NCI-H146 treated with DMSO at 0.1 percent for 48 hours (cell line): ENCODE measurements around the gene CPED1.
"Not testable (repeated sequence)": the region's sequence is repeated elsewhere in the genome, so short reads cannot be mapped to it uniquely, and the experiment has no call there.

Experiments used
- DNase-seq: peaks from one replicate; lab custom pipeline; 2025; ENCODE audit not compliant: unreplicated experiment; lab: John Stamatoyannopoulos, UW

The CPED1 gene

DNA sequence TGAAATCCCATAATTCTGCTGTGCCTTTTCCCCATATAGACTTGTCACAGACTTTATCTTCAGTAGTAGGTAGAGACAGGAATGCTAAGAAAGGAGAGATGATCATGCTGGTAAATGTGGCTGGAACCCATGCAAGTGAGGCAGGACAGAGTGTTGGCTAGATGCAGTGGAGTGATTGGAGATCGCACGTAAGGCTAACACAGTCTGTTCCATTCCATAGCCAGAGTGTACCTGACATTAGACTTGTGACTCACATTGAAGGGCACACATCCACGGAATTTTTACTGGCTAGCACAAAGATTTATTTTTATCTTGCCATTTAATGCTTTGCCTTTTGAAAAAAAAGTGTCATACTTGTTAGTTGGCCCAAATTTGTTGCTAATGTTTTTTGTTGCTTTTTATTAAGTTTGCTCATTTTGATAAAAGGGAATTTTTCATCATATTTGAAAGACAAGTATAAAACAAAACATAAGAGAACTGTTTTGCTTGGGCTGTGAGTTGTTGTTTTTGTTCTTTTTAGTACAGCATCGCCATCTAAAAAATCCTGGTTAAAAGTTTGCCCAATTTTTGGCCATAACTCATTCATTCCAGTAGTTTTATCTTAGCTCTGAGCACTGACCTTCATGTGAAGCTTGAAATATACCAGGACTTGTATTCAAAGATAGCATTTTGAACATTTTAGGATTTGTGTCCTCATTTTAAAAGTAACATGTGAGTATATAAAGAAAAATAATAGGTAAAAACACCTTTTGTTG lies 81.0 kb downstream of the CPED1 start:
- no peak for DNase-seq

DNA sequence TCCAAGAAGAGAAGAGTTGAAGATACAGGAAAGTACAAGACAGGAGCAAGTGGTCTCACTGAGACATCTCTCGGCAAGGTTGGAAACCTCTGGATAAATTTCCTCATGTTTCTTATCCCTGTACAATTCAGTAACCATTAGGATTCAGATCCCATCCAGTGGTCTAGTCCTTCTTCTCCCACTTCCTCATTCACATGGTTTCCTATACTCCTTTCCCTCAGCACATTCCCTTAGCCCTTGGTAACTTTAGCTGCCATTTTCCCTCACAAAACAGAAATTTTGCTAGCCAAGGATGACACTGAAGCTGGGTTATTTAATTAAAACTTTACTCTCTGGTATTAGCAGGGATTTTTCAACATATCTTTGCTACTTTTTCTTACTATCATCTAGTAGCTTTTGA lies 82.6 kb downstream of the CPED1 start:
- no peak for DNase-seq

DNA sequence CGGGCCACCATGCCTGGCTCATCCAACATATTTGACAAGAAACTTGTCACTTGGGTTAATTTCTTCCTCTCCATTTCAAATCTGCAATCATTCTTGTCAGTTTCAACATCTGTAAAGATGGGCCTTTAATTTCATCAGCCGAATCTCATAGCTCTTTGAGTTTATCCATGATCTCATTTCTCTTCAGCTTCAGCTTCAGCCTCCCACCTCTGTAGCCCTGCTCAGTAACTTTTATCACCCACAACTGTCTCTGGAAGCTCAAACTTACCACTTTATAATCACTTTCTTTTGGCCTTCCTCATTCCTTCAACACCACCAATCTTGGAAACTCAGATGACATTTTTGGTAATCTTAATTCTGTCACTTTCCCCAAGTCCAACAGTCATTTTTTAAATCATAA lies 83.2 kb downstream of the CPED1 start:
- no peak for DNase-seq

DNA sequence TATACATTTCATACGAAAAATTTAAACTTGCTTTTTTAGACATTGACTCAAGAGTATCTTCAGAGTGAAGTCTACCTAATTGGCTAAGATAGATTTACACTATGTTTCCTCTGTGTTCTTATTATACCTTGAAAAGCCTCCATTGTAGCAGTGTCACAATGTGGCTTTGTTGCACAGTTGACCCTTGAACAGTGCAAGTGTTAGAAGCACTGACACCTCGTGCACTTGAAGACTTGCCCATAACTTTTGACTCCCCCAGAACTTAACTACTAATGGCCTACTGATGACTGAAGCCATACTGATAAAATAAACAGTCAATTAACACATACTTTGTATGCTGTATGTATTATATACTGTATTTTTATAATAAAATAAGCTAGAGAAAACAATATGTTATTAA lies 84.3 kb downstream of the CPED1 start:
- no peak for DNase-seq

DNA sequence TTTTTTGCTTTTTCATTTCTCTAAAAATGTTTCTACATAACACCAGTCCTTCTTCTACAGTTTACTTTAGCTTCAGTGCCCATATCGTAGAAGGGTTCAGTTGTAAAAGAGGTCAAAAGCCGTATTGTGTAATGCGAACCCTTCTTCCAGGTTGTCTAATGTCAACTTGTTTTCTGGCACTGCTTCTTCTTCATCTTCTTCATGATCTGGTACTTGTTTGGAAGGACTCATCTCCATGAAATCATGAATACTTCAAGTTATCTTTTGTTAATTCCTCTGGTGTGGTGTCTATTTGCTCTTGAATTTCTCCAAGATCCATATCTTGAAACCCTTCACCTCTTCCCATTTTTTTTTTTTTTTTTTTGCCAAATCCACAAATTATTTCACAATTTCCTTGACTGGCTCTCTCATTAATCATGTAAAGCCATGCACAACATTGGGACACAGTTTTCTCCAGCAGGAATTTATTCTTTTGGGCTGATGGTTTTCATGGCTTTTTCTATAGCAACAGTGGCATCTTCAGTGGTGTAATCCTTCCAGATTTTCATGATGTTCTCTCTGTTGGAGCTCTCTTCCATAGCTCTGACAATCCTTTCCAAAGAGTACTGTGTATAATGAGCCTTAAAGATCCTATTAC lies 85.1 kb downstream of the CPED1 start:
- no peak for DNase-seq

DNA sequence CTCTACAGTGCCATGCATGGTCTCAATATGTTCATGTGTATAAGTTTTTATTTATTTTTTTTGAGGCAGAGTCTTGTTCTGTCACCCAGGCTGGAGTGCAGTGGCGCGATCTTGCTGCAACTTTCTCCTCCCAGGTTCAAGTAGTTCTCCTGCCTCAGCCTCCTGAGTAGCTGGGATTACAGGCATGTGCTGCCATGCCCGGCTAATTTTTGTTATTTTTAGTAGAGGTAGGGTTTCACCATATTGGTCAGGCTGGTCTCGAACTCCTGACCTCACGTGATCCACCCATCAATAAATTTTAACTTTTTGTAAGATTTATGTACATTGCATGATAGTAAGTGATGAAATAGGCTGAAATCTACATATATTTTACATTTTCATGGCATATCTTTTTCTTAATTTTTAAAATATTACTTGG lies 86.9 kb downstream of the CPED1 start:
- not testable (repeated sequence) for DNase-seq

DNA sequence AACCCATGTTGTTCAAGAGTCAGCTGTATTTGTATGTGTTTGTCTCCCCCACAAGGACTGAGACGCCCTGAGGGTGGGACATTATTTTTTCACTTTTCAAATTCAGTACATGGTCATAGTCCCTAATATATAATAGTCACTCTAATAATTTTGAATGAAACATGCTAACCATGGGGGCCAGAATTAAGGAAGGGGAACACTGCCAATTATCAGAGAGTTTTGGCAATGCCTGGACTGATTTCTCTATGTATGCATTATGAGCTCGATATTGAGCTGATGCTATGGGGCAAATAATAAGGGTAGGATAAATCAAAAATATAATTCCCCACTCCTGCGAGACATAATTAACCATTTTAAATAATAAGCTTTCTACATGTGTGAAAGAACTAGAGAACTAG lies 87.4 kb downstream of the CPED1 start:
- DNase-seq = no peak

DNA sequence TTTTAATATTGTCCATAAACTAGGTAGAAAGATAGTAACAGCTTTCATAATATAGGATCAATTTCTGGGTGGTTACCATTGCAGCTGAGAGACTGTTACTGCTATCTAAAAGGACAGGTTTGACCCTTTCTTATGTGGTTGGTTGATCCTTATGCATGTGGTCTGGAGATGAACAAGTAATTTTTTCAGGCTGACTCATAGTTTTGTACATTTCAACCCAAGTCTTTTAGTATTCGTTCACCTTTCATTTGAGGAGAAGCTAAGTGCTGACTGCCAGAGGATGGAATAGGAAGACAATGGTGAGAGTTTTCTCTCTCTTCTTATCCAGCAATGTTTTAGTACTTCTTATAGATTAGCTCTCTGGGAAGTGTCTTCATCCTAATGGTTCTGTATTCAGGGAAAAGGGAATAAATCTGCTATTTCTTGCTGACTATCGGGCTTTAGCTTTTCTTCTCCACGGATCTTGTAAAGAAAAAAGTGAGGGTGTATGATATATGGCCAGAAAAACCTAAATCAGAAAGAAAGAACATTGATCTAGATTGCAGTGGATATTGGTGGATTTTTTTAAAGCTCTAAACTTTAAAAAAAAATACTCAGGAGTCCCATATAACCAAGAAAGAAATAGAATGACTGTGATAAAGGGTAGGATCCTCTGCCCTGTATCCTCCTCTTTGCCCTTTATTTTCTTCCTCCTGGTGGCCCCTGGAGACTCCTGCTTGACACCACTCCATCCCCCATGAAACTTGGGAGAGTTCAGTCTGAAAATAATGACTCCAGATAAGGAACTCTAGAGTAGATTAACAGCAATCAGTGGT lies 88.0 kb downstream of the CPED1 start:
- DNase-seq = no peak

DNA sequence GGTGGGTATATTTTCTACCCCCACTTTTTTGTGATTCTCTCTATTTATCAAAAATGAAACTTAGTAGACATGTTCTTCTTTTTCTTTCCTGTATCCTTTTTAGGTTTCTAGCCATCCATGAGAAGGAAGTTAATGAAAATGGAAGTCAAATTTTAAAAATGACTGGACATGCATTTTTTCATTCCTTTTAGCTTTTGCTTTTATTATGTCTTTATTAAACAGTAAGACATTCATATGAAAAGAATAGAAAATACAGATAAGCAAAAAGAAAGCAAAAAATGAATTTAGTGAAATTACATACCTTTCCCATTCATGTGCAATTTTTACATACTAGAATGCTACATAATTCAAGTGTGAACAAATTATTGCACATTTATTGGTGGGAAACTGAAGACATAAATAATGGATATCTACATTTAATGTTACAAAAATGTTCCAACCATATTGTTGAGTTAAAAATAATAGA lies 88.7 kb downstream of the CPED1 start:
- no peak for DNase-seq

DNA sequence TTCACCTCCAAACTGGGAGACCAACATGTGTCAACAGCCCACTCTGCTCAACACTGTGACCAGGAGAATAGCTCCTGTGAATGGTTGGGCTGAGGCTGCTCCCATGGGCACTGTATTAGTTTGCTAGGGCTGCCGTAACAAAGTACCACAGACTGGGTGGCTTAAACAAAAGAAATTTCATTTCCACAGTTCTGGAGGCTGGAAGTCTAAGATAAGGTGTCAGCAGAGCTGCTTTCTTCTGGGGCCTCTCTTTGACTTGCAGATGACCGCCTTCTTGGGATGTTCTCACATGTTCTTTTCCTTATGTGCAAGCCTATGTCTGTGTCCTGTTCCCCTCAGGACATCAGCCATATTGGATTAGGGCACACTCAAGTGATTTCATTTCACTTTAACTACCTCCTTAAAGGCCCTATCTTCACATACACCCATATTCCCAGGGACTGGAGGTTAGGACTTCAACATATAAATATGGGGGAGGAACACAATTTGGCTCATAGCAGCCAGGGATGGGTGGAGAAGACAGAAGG lies 90.3 kb downstream of the CPED1 start:
- no peak for DNase-seq

DNA sequence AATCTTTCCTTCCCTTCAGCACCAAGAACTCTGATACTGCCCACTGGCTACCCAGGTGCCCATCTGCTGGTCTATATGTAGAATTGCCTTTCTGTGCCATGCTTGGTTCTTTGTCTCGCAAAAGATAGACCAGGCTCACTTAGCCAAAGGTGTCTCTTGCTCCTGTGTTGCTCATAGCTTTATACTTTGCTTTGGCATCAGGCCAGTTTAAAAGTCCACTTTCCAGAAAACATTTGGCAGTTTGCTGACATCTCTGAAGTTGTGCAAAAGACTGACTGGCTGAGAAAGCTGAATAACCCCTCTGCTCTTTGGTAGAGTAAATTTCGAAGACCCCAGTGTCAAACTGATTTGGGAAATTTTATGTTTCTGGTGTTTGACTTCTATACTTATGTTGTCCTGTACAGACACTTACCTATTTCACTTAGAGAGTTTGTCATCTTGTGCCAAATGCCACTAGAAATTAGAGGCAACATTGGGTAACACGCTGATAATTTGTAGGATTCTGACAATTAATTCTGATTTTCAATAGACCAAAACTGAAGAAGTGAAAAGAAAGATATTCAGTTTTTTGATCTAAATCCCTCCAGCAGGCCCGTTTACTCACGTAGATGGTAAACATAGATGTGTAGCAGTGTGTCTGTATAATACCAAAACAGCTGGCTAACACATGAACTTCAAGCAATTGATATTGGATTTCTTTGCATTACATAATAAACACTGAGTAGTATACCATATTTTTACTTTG lies 91.1 kb downstream of the CPED1 start:
- no peak for DNase-seq

DNA sequence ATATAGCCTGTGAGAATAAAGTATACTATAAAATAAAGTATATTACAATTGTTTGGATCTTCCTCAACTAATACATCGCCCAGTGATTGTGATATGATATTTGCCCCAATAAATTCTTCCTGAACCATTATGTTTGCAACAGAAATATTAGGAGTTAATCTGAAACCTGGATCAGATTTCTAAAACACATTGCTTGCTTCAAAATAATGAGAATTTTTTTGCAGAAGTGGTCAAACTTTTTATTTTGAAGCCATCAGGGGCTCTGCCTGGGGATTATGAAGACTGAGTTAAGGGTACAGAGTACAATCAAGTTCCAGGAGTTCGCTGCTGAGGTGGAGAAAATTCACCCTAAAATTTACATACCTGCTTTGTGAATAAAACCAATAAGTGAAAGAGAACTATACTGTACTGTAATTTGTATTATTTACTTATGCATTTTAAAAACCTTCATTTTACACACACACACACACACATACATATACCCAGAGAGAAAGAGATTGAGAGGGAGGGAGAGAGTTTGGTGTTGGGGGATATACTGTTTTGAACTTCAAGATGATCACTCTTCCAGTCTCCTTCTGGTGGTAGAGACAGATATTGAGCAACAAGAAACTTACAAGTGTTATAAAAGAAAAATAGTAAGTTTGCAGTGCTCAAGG lies 91.9 kb downstream of the CPED1 start:
- no peak for DNase-seq

DNA sequence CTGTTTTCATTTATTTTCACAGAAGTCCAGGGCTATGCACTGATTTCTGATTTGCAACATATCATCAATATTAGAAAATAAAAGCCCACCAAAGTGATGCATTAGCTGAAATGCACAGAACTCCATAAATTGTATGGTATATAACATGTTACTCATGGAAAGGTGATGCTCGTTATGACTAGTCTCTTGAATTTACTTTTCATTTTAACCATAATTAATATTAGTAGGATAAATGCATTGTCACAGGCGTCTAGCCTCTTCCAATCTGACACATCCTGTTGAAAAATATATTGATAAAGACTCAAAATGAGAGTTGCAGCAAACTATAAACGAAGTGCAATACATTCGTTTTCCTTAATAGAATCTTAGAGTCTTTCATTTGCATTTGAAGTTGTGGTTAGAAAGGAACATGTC lies 92.4 kb downstream of the CPED1 start:
- no peak for DNase-seq

DNA sequence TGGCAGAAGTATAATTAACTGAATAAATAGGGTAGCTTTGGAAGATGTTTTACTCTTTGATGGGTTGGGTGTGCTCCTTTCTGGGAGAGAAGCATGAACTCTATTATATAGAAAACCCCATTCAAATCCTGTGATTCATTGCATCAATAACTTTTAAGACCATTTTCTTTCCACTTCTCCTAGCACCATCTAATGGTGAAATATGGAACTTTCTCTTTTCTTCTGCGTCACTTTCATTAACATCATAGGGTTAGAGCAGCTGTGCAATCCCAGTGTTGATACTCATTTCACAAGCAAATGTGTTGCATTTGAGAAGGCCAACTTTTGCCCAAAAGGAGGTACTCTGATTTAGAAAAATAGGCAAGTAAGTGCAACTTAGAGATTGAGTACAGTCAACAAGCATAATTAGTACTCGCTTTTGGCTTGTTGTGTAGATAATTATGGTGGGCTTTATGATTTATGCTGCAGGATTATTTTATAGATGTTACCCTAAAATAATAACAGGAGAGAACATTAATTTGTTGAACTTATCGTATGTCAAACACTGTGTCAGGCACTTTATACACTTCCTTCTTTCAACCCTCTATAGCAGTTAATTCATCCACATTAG lies 92.9 kb downstream of the CPED1 start:
- DNase-seq = peak; percentile 34

DNA sequence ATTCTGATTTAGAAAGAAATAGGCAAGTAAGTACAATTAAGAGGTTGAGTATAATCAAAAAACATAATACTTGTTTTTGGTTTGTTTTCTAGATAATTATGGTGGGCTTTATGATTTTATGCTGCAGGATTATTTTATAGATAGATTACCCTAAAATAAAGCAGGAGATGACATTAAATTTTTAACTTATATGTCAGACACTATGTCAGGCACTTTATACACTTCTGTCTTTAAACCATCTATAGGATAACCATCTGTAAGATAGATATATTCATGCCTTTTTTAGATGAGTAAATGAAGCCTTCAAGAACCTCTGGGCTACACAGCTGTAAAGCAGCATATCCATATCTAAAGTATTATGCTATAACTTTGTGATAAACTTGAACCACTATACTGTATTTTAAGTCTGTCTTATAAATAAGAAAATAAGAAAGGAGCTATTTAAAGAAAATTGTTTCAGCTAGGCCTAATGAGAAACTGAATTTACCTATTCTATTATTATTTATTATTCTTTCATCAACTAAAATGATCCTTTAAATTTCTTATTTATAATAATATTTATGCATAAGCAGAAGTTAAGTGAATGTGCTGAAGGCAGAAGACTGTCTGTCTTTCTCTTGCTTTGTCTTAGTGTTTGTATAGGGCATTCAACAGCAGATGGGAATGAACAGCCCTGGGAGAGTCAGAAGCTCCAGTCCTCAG lies 94.0 kb downstream of the CPED1 start:
- no peak for DNase-seq

DNA sequence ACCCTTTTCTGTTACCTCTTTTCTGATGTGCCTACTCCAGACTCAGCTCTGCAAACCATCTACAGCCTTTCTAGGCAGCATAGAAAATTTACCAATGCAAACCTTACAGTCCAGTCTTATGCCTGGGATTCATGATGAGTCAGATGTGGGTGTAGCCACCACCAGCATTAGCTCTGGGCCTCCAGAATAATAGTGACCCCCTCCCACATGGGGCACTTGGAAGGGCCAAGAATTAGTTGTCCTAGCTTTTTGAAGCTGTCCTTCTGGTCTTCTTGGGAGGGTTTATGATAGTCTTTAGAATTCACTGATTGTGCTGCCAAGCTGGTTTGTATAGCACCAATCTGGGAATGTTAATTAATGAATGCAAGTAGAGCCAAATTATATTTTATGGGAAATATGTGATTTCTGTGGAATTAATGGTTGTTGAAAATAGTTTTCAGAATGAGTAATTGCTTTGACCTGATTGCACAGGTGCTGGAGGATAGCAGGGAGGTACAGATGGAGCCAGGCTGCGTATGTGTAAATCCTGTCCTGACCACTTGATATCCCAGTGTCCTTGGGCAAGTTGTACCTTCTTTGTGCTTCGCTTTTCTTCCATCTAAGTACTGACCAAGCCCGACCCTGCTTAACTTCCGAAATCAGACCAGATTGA lies 94.8 kb downstream of the CPED1 start:
- DNase-seq = no peak

DNA sequence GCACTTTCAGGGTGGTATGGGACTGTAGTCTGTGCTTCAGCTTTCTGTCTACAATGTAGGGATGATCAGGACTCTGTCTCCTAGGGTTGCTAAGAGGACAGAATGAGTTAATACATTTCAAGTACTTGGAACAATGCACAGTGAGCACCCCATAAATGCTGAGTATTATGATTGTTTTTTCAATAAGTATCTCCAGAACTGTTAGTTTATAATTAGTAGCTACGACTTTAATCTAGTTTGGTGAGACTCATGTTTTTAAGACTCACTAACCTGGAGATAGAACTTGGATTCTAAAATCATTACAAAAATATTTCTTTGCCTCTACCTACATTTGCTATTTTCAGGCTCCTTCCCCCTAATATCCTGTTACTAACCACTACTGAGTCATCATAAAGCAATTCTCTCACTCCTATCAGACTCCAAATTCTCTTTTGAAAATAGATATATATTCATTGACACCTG lies 95.3 kb downstream of the CPED1 start:
- no peak for DNase-seq

DNA sequence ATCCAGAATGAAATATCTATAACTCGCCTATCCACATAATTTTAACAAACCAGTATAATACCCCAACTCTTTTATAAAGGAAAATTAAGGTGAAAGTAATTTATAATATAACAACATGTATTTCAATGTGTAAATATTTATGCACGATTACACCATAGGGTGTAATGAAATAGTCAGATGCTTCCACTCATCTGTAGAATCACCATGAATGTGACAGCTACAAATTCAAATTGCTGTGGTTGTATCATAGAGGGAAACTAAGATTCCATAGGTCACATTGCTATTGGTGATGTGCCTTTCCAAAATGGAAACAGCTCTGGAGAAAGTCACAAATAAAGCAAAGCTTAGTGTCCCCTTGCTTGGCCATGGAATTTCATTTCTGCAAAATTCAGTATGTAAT lies 95.7 kb downstream of the CPED1 start:
- no peak for DNase-seq
